ENCODE results near the gene PI4KA. TPM values are rescaled to one million over a fixed set of nuclear protein-coding genes. Genes with fewer than 3 reads are reported as not detected.

Gene PI4KA
- total RNA-seq, 1 donor from 2014 or later = 113 TPM

- H3K4me1 ChIP-seq = no peaks in the 10 kb centered on the region
- intact Hi-C loops (cut with DNase I) = loop anchor here (10.0 kb wide), 1 partner anchor 62 kb away; the partner anchor contains the start of genes PI4KA and SNAP29
- peaks cover 80% of the 10 kb centered on the region for H3K36me3 ChIP-seq
- H3K4me3 ChIP-seq = no peak overlapping the region
- H3K27me3 ChIP-seq = no peaks in the 10 kb centered on the region
- DNase-seq (no peak), ATAC-seq (peak; percentile 33)
- no peak for TF ChIP-seq CTCF (IDR thresholded peaks at IDR 0.05)
- H3K27ac ChIP-seq = no peak overlapping the region
- H3K9me3 ChIP-seq = no peaks in the 10 kb centered on the region
Observed at GRCh38 chr22:20792966-20793728, 65.5 kb downstream of the PI4KA start.

- no peak for DNase-seq
- no peak for TF ChIP-seq CTCF (IDR thresholded peaks at IDR 0.05)
- H3K27me3 ChIP-seq = no peaks in the 10 kb centered on the region
- no peaks in the 10 kb centered on the region for H3K4me1 ChIP-seq
- no peak for ATAC-seq
- H3K9me3 ChIP-seq = no peaks in the 10 kb centered on the region
- no peak overlapping the region for H3K27ac ChIP-seq
- H3K36me3 ChIP-seq = peaks cover 80% of the 10 kb centered on the region
- intact Hi-C loops (cut with DNase I) = loop anchor here (10.0 kb wide), 1 partner anchor 62 kb away; the partner anchor contains the start of genes PI4KA and SNAP29
- H3K4me3 ChIP-seq = no peak overlapping the region
Observed at GRCh38 chr22:20792221-20792965, 66.2 kb downstream of the PI4KA start.

DNA sequence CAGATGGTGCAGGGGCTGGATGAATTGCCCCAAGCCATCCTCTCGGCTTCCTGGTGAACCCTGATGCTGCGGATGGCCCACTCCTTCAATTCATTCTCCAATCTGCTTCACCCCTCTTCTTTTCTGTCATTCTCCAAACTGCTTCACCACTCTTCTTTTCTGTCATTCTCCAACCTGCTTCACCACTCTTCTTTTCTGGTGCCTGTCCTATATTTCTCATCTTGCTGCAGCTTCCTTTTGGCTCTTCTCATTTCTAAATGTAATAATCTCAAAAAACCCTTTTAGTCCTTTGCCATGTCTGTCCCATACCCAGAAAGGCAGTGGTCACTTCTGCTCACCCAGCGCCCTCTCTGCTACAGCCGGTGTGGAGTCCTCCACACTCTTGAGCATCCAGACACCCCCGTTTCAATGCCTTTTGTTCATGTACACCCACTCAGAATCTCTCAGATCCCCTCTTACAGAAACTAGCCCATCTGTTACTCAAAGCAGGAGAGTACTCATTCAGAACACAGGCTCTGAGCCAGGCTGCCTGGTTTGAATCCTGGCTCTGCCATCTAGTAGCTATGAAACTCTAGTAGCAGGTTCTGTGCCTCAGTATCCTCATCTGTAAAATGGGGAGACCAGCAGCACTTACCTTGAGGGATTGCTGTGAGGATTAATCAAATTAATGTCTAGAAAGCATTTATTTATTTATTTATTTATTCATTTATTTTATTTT is 69.8 kb downstream of the PI4KA start:
- no peak for TF ChIP-seq CTCF (IDR thresholded peaks at IDR 0.05)
- no peak overlapping the region for H3K27ac ChIP-seq
- no peaks in the 10 kb centered on the region for H3K27me3 ChIP-seq
- H3K9me3 ChIP-seq = no peaks in the 10 kb centered on the region
- H3K4me3 ChIP-seq = no peak overlapping the region
- DNase-seq (no peak), ATAC-seq (no peak)
- peaks cover 58% of the 10 kb centered on the region for H3K36me3 ChIP-seq
- peaks cover 7% of the 10 kb centered on the region for H3K4me1 ChIP-seq
- intact Hi-C loops (cut with DNase I) = no loop called here

DNA sequence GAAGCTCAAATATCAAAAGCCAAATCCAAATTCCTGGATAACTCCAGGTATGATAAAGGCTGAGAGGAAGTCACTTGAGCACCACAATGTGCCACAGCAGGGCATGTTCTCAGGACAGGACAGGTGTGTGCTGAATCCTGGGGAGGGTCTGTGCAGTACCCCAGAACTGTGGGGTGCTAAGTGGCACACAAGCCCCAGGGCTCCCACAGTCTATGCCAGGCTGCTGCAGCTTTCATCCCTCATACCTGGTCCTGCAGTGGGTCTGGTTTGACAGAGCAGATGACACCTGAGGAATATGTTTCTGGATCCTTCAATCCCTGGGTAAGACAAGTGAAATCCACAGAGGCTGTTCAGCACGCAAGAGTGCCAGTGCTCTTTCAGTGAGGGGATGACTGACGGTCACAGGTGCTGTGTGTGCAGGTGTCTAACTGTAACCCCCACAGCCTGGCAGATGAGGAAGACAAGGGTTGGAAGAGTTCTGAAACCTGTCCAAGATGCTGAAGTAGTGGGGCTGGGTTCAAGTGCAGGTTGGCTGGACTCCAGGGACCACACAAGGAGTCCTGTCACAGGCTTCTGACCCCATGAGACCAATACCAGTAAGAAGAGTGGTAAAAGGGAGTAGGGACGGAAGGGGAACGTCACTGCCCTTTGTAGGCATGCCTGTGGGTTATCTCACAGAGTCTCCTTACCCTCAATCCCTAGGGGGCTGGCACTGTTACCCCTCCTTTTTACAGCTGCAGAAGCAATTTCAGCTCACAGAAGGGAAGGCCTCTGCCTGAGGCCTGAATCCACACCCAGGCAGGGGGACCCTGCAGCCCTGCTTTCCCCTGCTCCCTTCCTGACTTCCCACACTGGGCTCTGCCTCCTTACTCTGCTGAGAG is 70.6 kb downstream of the PI4KA start:
- TF ChIP-seq CTCF (IDR thresholded peaks at IDR 0.05) = no peak
- ATAC-seq = no peak
- no peak for DNase-seq
- intact Hi-C loops (cut with DNase I) = no loop called here
- H3K27ac ChIP-seq = no peak overlapping the region
- no peaks in the 10 kb centered on the region for H3K9me3 ChIP-seq
- H3K4me1 ChIP-seq = peaks cover 12% of the 10 kb centered on the region
- H3K36me3 ChIP-seq = peaks cover 54% of the 10 kb centered on the region
- H3K27me3 ChIP-seq = no peaks in the 10 kb centered on the region
- H3K4me3 ChIP-seq = no peak overlapping the region

GRCh38 chr22:20787223-20787622 is 71.4 kb downstream of the PI4KA start:
- Histone ChIP-seq H3K36me3 (peaks cover 52% of the 10 kb centered on the region), H3K27me3 (no peaks in the 10 kb centered on the region), H3K27ac (no peak overlapping the region), H3K4me3 (no peak overlapping the region), H3K4me1 (peaks cover 12% of the 10 kb centered on the region), H3K9me3 (no peaks in the 10 kb centered on the region)
- no peak for TF ChIP-seq CTCF (IDR thresholded peaks at IDR 0.05)
- ATAC-seq = no peak
- no peak for DNase-seq
- intact Hi-C loops (cut with DNase I) = no loop called here
